ENCODE measurements around the gene MTRR.
A peak's percentile ranks its signal among the peaks of the same experiment; 100 is the strongest.

MTRR gene

GRCh38 chr5:7868773-7869473 is at the start of gene MTRR, which contains the start of gene FASTKD3:
Gene MTRR (plus strand): TSS chr5:7869148. CDS start chr5:7870795, 1,647 bp downstream.
Gene FASTKD3 (minus strand): TSS chr5:7869031. CDS start chr5:7868083, 948 bp downstream.
- ATAC-seq: peak; percentile 98 to 99

GRCh38 chr5:7822449-7822848 is 46.5 kb upstream of the MTRR start:
- no peak for ATAC-seq

GRCh38 chr5:7823594-7823993 is 45.4 kb upstream of the MTRR start:
- no peak for ATAC-seq

- ATAC-seq: no peak
Observed at GRCh38 chr5:7824995-7825394, 44.0 kb upstream of the MTRR start.

GRCh38 chr5:7825630-7826029 is 43.3 kb upstream of the MTRR start:
- no peak for ATAC-seq

GRCh38 chr5:7827610-7828009 is 41.3 kb upstream of the MTRR start:
- ATAC-seq: no peak

- ATAC-seq: no peak
Observed at GRCh38 chr5:7828269-7828668, 40.7 kb upstream of the MTRR start.

GRCh38 chr5:7834982-7835381 is 34.0 kb upstream of the MTRR start:
- no peak for ATAC-seq

- no peak for ATAC-seq
Observed at GRCh38 chr5:7837403-7837802, 31.5 kb upstream of the MTRR start.

GRCh38 chr5:7842531-7842930 is 26.4 kb upstream of the MTRR start:
- ATAC-seq: no peak

- no peak for ATAC-seq
Observed at GRCh38 chr5:7844901-7845300, 24.0 kb upstream of the MTRR start.

- ATAC-seq: no peak
Observed at GRCh38 chr5:7845557-7845956, 23.4 kb upstream of the MTRR start.

- no peak for ATAC-seq
Observed at GRCh38 chr5:7846327-7846726, 22.6 kb upstream of the MTRR start.

GRCh38 chr5:7848296-7848695 is 20.7 kb upstream of the MTRR start:
- no peak for ATAC-seq

- peak; percentile 11 to 19 for ATAC-seq
Observed at GRCh38 chr5:7849681-7850394, 19.1 kb upstream of the MTRR start.

- peak; percentile 19 to 27 for ATAC-seq
Observed at GRCh38 chr5:7850395-7851239, 18.3 kb upstream of the MTRR start, which contains the start of gene CFAP90. Gene CFAP90 (minus strand): TSS chr5:7851133. CDS start chr5:7851021, 112 bp downstream.

- peak in 1 of 2 donors; percentile 14 for ATAC-seq
Observed at GRCh38 chr5:7851240-7851592, 17.7 kb upstream of the MTRR start.

GRCh38 chr5:7851617-7852289 is 17.2 kb upstream of the MTRR start:
- no peak for ATAC-seq

- no peak for ATAC-seq
Observed at GRCh38 chr5:7852542-7852941, 16.4 kb upstream of the MTRR start.

GRCh38 chr5:7852988-7853387 is 16.0 kb upstream of the MTRR start:
- ATAC-seq: no peak

GRCh38 chr5:7855611-7856010 is 13.3 kb upstream of the MTRR start:
- ATAC-seq: no peak

GRCh38 chr5:7856855-7857254 is 12.1 kb upstream of the MTRR start:
- ATAC-seq: no peak

GRCh38 chr5:7857361-7857760 is 11.6 kb upstream of the MTRR start:
- ATAC-seq: no peak
